HG03064 (cell line): ENCODE data around the gene IFI16.
A peak's percentile ranks its signal among the peaks of the same experiment; 100 is the strongest.
"Not testable (repeated sequence)": the region's sequence is repeated elsewhere in the genome, so short reads cannot be mapped to it uniquely, and the experiment has no call there.

Experiments
- ATAC-seq: cut with Tn5 transposase; IDR thresholded peaks from one replicate; pipeline ENCODE4 v1.9.1; 2021; ENCODE audit warnings: low read depth; ENCODE audit not compliant: unreplicated experiment

Gene IFI16

GRCh38 chr1:159006210-159006807 lies 3.4 kb upstream of the IFI16 start:
- ATAC-seq = not testable (repeated sequence)

- no peak for ATAC-seq
Observed at GRCh38 chr1:159007726-159008125, 2.0 kb upstream of the IFI16 start.

GRCh38 chr1:159008744-159009188 lies 941 bp upstream of the IFI16 start:
- ATAC-seq = peak; percentile 62

- no peak for ATAC-seq
Observed at GRCh38 chr1:159009287-159009686, 420 bp upstream of the IFI16 start.

- no peak for ATAC-seq
Observed at GRCh38 chr1:159010391-159010790, 684 bp downstream of the IFI16 start.

GRCh38 chr1:159011001-159011400 lies 1.3 kb downstream of the IFI16 start:
- not testable (repeated sequence) for ATAC-seq

- no peak for ATAC-seq
Observed at GRCh38 chr1:159011751-159012150, 2.0 kb downstream of the IFI16 start.

GRCh38 chr1:159012495-159012894 lies 2.8 kb downstream of the IFI16 start:
- no peak for ATAC-seq

- ATAC-seq = no peak
Observed at GRCh38 chr1:159014003-159014571, 4.4 kb downstream of the IFI16 start.

GRCh38 chr1:159014851-159015250 lies 5.1 kb downstream of the IFI16 start:
- no peak for ATAC-seq

- ATAC-seq = peak; percentile 92
Observed at GRCh38 chr1:159015440-159015909, 5.8 kb downstream of the IFI16 start.

- no peak for ATAC-seq
Observed at GRCh38 chr1:159023723-159024122, 14.0 kb downstream of the IFI16 start.

GRCh38 chr1:159025043-159025442 lies 15.3 kb downstream of the IFI16 start:
- ATAC-seq = no peak

GRCh38 chr1:159026841-159027240 lies 17.1 kb downstream of the IFI16 start:
- not testable (repeated sequence) for ATAC-seq

GRCh38 chr1:159030311-159030710 lies 20.6 kb downstream of the IFI16 start:
- ATAC-seq = no peak

- ATAC-seq = no peak
Observed at GRCh38 chr1:159030877-159031447, 21.3 kb downstream of the IFI16 start.

- no peak for ATAC-seq
Observed at GRCh38 chr1:159040206-159040605, 30.5 kb downstream of the IFI16 start.

GRCh38 chr1:159040893-159041724 lies 31.4 kb downstream of the IFI16 start:
- ATAC-seq = no peak

GRCh38 chr1:159046486-159046885 lies 36.8 kb downstream of the IFI16 start:
- ATAC-seq = not testable (repeated sequence)

- ATAC-seq = no peak
Observed at GRCh38 chr1:159051436-159051835, 41.7 kb downstream of the IFI16 start.

- ATAC-seq = no peak
Observed at GRCh38 chr1:159054427-159054826, 44.7 kb downstream of the IFI16 start.
